Tibial artery (tissue), 4 donors: Measurements from ENCODE around the gene RBM12.

Experiments used
- DNase-seq, 2 donors: peaks; one replicate each; pipeline ENCODE4 v3.0.0-alpha.2; 2019
- H3K27ac ChIP-seq, 2 donors: fragments of 200-600 bp; sonication (generic) in 1 of 2; 1 replicate in 1 of 2; 2 replicates in 1 of 2; pipeline ENCODE4 v1.5.1; 2018 to 2019; ENCODE audit warnings: mild to moderate bottlenecking in 1 of 2
- H3K27me3 ChIP-seq, 2 donors: fragments of 200-600 bp; sonication (generic) in 1 of 2; one replicate each; pipeline versions ENCODE4 v1.5.1 to v1.6.0; 2016 to 2019
- H3K36me3 ChIP-seq, 3 donors: fragments of 200-600 bp; sonication (generic) in 2 of 3; one replicate each; pipeline ENCODE4 v1.5.1; 2016 to 2019; ENCODE audit warnings: mild to moderate bottlenecking in 2 of 3
- H3K4me1 ChIP-seq, 4 donors: fragments of 200-600 bp; sonication (generic) in 2 of 4; 1 replicate in 3 of 4; 2 replicates in 1 of 4; pipeline ENCODE4 v1.5.1; 2016 to 2019
- H3K4me3 ChIP-seq, 2 donors: fragments of 200-600 bp; sonication (generic) in 1 of 2; 1 replicate in 1 of 2; 2 replicates in 1 of 2; pipeline ENCODE4 v1.5.1; 2018 to 2019; ENCODE audit warnings: mild to moderate bottlenecking in 2 of 2
- H3K9me3 ChIP-seq, 3 donors: fragments of 200-600 bp; sonication (generic) in 1 of 3; one replicate each; pipeline ENCODE4 v1.5.1; 2016 to 2019
- CTCF ChIP-seq, 2 experiments: fragments of 200-600 bp in 1 of 2; fragments of 450-650 bp in 1 of 2; IDR thresholded peaks; one replicate each; pipeline ENCODE4 v1.5.1; 2017 to 2019; ENCODE audit warnings: antibody characterized with exemption in 2 of 2, mild to moderate bottlenecking in 1 of 2, moderate library complexity in 1 of 2
- intact Hi-C: fragments of 100-400 bp; cut with DNase I; formaldehyde crosslinking; loops from one replicate; pipeline ENCODE4 v1.15.0; 2023; ENCODE audit warnings: low total_unique reads

The RBM12 gene

GRCh38 chr20:35602851-35603495 is 61.7 kb downstream of the RBM12 start:
- Histone ChIP-seq H3K4me3 (no peak overlapping the region), H3K27ac (no peak overlapping the region), H3K36me3 (no peaks in the 10 kb centered on the region), H3K9me3 (no peaks in the 10 kb centered on the region), H3K4me1 (peaks cover 0 to 21% (median 19%) of the 10 kb centered on the region in 4 donors), H3K27me3 (peaks cover 0 to 33% of the 10 kb centered on the region in 2 donors)
- intact Hi-C loops: no loop called here
- no peak for DNase-seq
- TF ChIP-seq CTCF (IDR thresholded peaks at IDR 0.05): no peak

GRCh38 chr20:35601990-35602389 is 62.7 kb downstream of the RBM12 start:
- Histone ChIP-seq H3K27ac (peak overlapping the region in 1 of 2 donors; percentile 3), H3K36me3 (no peaks in the 10 kb centered on the region), H3K27me3 (peaks cover 0 to 32% of the 10 kb centered on the region in 2 donors), H3K9me3 (no peaks in the 10 kb centered on the region), H3K4me1 (peaks cover 0 to 21% (median 19%) of the 10 kb centered on the region in 4 donors), H3K4me3 (peak overlapping the region; percentile 36 to 59)
- no peak for DNase-seq
- TF ChIP-seq CTCF (IDR thresholded peaks at IDR 0.05): no peak
- intact Hi-C loops: no loop called here

- H3K9me3 ChIP-seq: no peaks in the 10 kb centered on the region
- peak; percentile 68 to 85 for DNase-seq
- H3K36me3 ChIP-seq: no peaks in the 10 kb centered on the region
- peaks cover 0 to 34% of the 10 kb centered on the region in 2 donors for H3K27me3 ChIP-seq
- peak overlapping the region; percentile 36 to 59 for H3K4me3 ChIP-seq
- peak; percentile 40 to 59 for TF ChIP-seq CTCF (IDR thresholded peaks at IDR 0.05)
- peak overlapping the region in 1 of 2 donors; percentile 3 for H3K27ac ChIP-seq
- H3K4me1 ChIP-seq: peaks cover 0 to 21% (median 19%) of the 10 kb centered on the region in 4 donors
- intact Hi-C loops: no loop called here
Observed at GRCh38 chr20:35600993-35601973, 63.4 kb downstream of the RBM12 start.

- intact Hi-C loops: no loop called here
- no peaks in the 10 kb centered on the region for H3K36me3 ChIP-seq
- peaks cover 0 to 21% (median 19%) of the 10 kb centered on the region in 4 donors for H3K4me1 ChIP-seq
- H3K4me3 ChIP-seq: peak overlapping the region; percentile 36 to 59
- H3K27me3 ChIP-seq: peaks cover 0 to 34% of the 10 kb centered on the region in 2 donors
- TF ChIP-seq CTCF (IDR thresholded peaks at IDR 0.05): no peak
- H3K9me3 ChIP-seq: no peaks in the 10 kb centered on the region
- H3K27ac ChIP-seq: no peak overlapping the region
- no peak for DNase-seq
Observed at GRCh38 chr20:35600176-35600992, 64.3 kb downstream of the RBM12 start.

- peaks cover 0 to 34% of the 10 kb centered on the region in 2 donors for H3K27me3 ChIP-seq
- no peak overlapping the region for H3K27ac ChIP-seq
- no peak overlapping the region for H3K4me3 ChIP-seq
- DNase-seq: no peak
- no peak for TF ChIP-seq CTCF (IDR thresholded peaks at IDR 0.05)
- intact Hi-C loops: no loop called here
- no peaks in the 10 kb centered on the region for H3K9me3 ChIP-seq
- no peaks in the 10 kb centered on the region for H3K36me3 ChIP-seq
- H3K4me1 ChIP-seq: peaks cover 0 to 21% (median 19%) of the 10 kb centered on the region in 4 donors
Observed at GRCh38 chr20:35599776-35600120, 65.0 kb downstream of the RBM12 start.
